HCT116 (cell line): Measurements from ENCODE around the gene ERGIC1. TPM values are rescaled to one million over a fixed set of nuclear protein-coding genes. Genes with fewer than 3 reads are reported as not detected.

Experiments used
- ATAC-seq: fragments of 200-7000 bp; cut with Tn5 transposase; 2 replicates; pipeline ENCODE4 v1.9.1; 2020; ENCODE audit warnings: mild to moderate bottlenecking, moderate library complexity
- BruUV-seq: library from RNA; stranded (reverse); fragments of 400-500 nt; replicated peaks from 2 replicates; lab custom pipeline; 2021; lab: Mats Ljungman, UMichigan
- CTCF ChIA-PET: fragments of 300-600 bp; sonication (Branson Sonifier 250); formaldehyde crosslinking; loops from one replicate; lab custom pipeline; 2021; ENCODE audit warnings: antibody characterized with exemption; lab: Charles Lee
- POLR2A ChIA-PET: fragments of 300-600, 350-600 bp; sonication (Branson Sonifier 250); formaldehyde crosslinking; loops from one replicate; lab custom pipeline; 2021; ENCODE audit warnings: antibody characterized with exemption; lab: Charles Lee
- RAD21 ChIA-PET, 2 experiments: fragments of 300-600 bp; sonication (Branson Sonifier 250); formaldehyde crosslinking; loops; one replicate each; lab custom pipeline; 2023; ENCODE audit warnings: low total read pairs in 2 of 2; ENCODE audit not compliant: uncharacterized antibody in 2 of 2, unreplicated experiment in 2 of 2, low non-redundant PET in 1 of 2; lab: Charles Lee
- DNase-seq: peaks from one replicate; pipeline ENCODE4 v3.0.0-alpha.2; 2010; ENCODE audit warnings: low read depth, low spot score
- H2AFZ ChIP-seq: fragments of 200-600 bp; shearing (Covaris generic), sonication (generic); 2 replicates; pipeline ENCODE4 v1.6.1; 2017; ENCODE audit warnings: low read depth, mixed run types, mixed read lengths, antibody characterized with exemption, low read length; ENCODE audit not compliant: poor library complexity, severe bottlenecking
- H3K27ac ChIP-seq: 2 replicates; pipeline ENCODE4 v1.5.1; 2012; ENCODE audit warnings: low read depth, low read length
- H3K27me3 ChIP-seq: fragments of 200-600 bp; sonication (generic); 2 replicates; pipeline ENCODE4 v1.6.1; 2016; ENCODE audit warnings: mixed run types, low read length, mixed read lengths; ENCODE audit not compliant: insufficient read depth
- H3K36me3 ChIP-seq, 2 experiments: fragments of 200-500 bp in 1 of 2; fragments of 200-600 bp in 1 of 2; sonication (Bioruptor generic) in 1 of 2; sonication (generic) in 1 of 2; 2 replicates each; pipeline versions ENCODE4 v1.5.1 to v1.6.1; 2014 to 2016; ENCODE audit warnings: low read length in 2 of 2, inconsistent platforms in 1 of 2, mixed read lengths in 1 of 2, mixed run types in 1 of 2; ENCODE audit not compliant: insufficient read depth in 2 of 2, control insufficient read depth in 1 of 2
- H3K4me1 ChIP-seq, 2 experiments: fragments of 200-600 bp in 1 of 2; sonication (generic) in 1 of 2; 2 replicates each; pipeline versions ENCODE4 v1.5.1 to v1.6.1; 2012 to 2017; ENCODE audit warnings: low read length in 2 of 2, inconsistent platforms in 1 of 2, mild to moderate bottlenecking in 1 of 2, mixed read lengths in 1 of 2, mixed run types in 1 of 2, moderate library complexity in 1 of 2; ENCODE audit not compliant: insufficient read depth in 2 of 2, control insufficient read depth in 1 of 2
- H3K4me2 ChIP-seq: fragments of 200-600 bp; sonication (generic); 2 replicates; pipeline ENCODE4 v1.6.1; 2017; ENCODE audit warnings: mixed run types, low read length, mixed read lengths
- H3K4me3 ChIP-seq, 2 experiments: fragments of 200-600 bp in 1 of 2; sonication (generic) in 1 of 2; replicated peaks in 1 of 2; 2 replicates each; pipeline ENCODE4 v1.5.1; 2011 to 2016; ENCODE audit warnings: low read length in 2 of 2, control low read depth in 1 of 2, low read depth in 1 of 2, mild to moderate bottlenecking in 1 of 2, mixed read lengths in 1 of 2, mixed run types in 1 of 2
- H3K79me2 ChIP-seq: fragments of 200-600 bp; sonication (generic); 2 replicates; pipeline ENCODE4 v1.6.1; 2017; ENCODE audit warnings: mild to moderate bottlenecking, mixed run types, low read length, moderate library complexity, mixed read lengths; ENCODE audit not compliant: insufficient read depth
- H3K9ac ChIP-seq: fragments of 200-600 bp; sonication (generic); 2 replicates; pipeline ENCODE4 v1.6.1; 2016; ENCODE audit warnings: low read length, mixed read lengths
- H3K9me2 ChIP-seq: fragments of 200-600 bp; sonication (generic), shearing (Covaris generic); 2 replicates; pipeline ENCODE4 v1.6.1; 2017; ENCODE audit warnings: mixed run types, mild to moderate bottlenecking, moderate library complexity; ENCODE audit not compliant: insufficient read depth
- H3K9me3 ChIP-seq, 2 experiments: fragments of 200-500 bp in 1 of 2; fragments of 200-600 bp in 1 of 2; sonication (Bioruptor generic) in 1 of 2; sonication (generic) in 1 of 2; 2 replicates each; pipeline ENCODE4 v1.6.1; 2014 to 2017; ENCODE audit warnings: low read length in 2 of 2, mixed read lengths in 2 of 2, inconsistent platforms in 1 of 2, low read depth in 1 of 2, mild to moderate bottlenecking in 1 of 2, mixed run types in 1 of 2, moderate library complexity in 1 of 2; ENCODE audit not compliant: control insufficient read depth in 1 of 2, insufficient read depth in 1 of 2
- H4K20me1 ChIP-seq: fragments of 200-600 bp; sonication (generic), shearing (Covaris generic); 2 replicates; pipeline ENCODE4 v1.6.1; 2017; ENCODE audit warnings: mixed run types, mild to moderate bottlenecking, moderate library complexity; ENCODE audit not compliant: insufficient read depth
- CEBPB ChIP-seq: IDR thresholded peaks from 2 replicates; pipeline ENCODE4 v1.6.1; 2012; ENCODE audit warnings: low read depth
- ELF1 ChIP-seq: IDR thresholded peaks from 2 replicates; pipeline ENCODE4 v1.6.1; 2012; ENCODE audit warnings: low read depth, borderline replicate concordance
- SP1 ChIP-seq: IDR thresholded peaks from 2 replicates; pipeline ENCODE4 v1.6.1; 2012; ENCODE audit warnings: low read depth
- intact Hi-C: fragments of 100-400 bp; cut with micrococcal nuclease; formaldehyde crosslinking; loops from 2 replicates; pipeline ENCODE4 v1.10.0; 2022
- total RNA-seq: library from RNA; stranded (reverse); gene quantifications from one replicate; pipeline ENCODE4 v1.2.1, GENCODE V29; 2021; ENCODE audit not compliant: unreplicated experiment
- TF ChIP-seq, protein P1 (sequence below): IDR thresholded peaks from 2 replicates; pipeline ENCODE4 v1.6.1; 2012
- TF ChIP-seq, protein P2 (sequence below): IDR thresholded peaks from 2 replicates; pipeline ENCODE4 v1.6.1; 2012
- TF ChIP-seq, protein P3 (sequence below), 3 experiments: fragments of 200-600 bp in 1 of 3; sonication (generic) in 1 of 3; IDR thresholded peaks in 2 of 3; conservative IDR thresholded peaks in 1 of 3; 2 replicates each; pipeline ENCODE4 v1.5.1; 2012 to 2017; ENCODE audit warnings: low read depth in 2 of 3, low read length in 2 of 3, antibody characterized with exemption in 1 of 3, borderline replicate concordance in 1 of 3, control low read depth in 1 of 3, mild to moderate bottlenecking in 1 of 3, mixed read lengths in 1 of 3, mixed run types in 1 of 3, moderate library complexity in 1 of 3; ENCODE audit not compliant: insufficient read depth in 1 of 3

Gene ERGIC1
- total RNA-seq, 1 experiment from 2014 or later = 73.3 TPM

DNA sequence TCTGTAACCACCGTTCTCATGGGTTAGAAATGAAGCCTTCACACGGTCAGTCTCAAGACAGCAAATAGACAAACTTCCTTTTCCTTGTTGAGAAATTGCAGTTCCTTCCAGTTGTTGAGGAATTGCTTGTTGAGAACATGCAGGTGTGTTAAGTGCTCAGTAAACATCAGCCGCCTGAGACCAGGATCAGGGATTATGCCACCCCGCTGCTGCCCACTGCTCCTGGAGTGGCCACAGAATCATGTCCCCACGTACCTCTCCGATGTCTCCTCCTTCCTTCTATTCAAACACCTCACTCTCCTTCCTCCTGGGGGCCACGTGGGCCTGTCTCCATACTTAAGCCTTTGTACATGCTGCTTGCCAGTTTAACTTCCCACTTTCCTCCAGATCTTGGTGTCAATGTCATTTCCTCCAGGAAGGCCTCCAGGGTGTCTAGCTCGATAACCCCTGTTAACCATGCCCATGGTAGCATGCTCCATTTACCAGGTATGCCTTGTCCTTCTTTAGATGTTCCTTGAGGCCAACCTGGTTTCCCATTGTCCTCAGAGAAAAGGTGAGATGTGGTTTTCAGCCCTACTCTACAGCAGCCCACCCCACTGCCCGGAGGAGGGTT, 91.4 kb downstream of the ERGIC1 start:
- H3K27me3 ChIP-seq = no peaks in the 10 kb centered on the region
- H3K79me2 ChIP-seq = no peaks in the 10 kb centered on the region
- ATAC-seq (no peak), DNase-seq (no peak)
- ChIA-PET POLR2A (no interaction called here), CTCF (interaction anchor here (1.1 kb wide), 1 partner anchor 218 kb away, joined by 3 read pairs; no protein-coding TSS in a partner anchor)
- no peak overlapping the region for H3K27ac ChIP-seq
- no peak overlapping the region for H2AFZ ChIP-seq
- no peaks in the 10 kb centered on the region for H3K9me2 ChIP-seq
- no peak overlapping the region for H3K4me2 ChIP-seq
- no peaks in the 10 kb centered on the region for H4K20me1 ChIP-seq
- no peak overlapping the region for H3K4me3 ChIP-seq
- 0 out of 4 replicates have a peak, but pooled peaks cover 0 to 2% of the 10 kb centered on the region in 2 experiments for H3K36me3 ChIP-seq
- no peak overlapping the region for H3K9ac ChIP-seq
- TF ChIP-seq CEBPB (no peak), ELF1 (no peak), SP1 (no peak)
- TF ChIP-seq, protein P1, sequence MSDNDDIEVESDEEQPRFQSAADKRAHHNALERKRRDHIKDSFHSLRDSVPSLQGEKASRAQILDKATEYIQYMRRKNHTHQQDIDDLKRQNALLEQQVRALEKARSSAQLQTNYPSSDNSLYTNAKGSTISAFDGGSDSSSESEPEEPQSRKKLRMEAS = no peak
- TF ChIP-seq, protein P2, sequence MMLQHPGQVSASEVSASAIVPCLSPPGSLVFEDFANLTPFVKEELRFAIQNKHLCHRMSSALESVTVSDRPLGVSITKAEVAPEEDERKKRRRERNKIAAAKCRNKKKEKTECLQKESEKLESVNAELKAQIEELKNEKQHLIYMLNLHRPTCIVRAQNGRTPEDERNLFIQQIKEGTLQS = no peak
- TF ChIP-seq, all 23 proteins: peak for 0
- intact Hi-C loops = no loop called here
- BruUV-seq = no TSS peak
- no peaks in the 10 kb centered on the region for H3K9me3 ChIP-seq
- H3K4me1 ChIP-seq = no peaks in the 10 kb centered on the region
- RAD21 ChIA-PET = no interaction called here

DNA sequence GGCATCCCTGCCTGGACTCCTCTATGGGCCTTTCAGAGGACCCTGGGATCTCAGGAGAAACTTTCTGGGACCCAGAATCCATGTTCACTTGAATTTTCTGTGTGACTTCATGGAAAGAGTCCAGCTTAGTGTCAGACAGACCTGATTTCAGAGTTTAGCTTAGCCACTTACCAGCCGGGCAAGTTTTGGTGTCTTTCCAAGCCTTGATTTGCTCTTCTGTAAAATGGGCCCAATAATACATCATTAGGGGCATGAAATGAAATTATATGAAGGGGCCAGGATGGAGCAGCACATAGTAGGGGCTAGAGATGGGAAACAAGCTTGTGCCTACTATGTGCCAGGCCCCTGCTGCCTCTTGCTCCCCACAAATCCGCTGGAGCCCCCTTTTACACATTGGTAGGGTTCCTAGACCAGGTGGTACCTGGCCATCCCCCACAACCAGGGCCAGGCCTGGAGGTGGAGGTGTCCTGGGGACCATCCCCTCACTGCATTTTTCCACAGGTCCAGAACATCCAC, 92.0 kb downstream of the ERGIC1 start:
- H3K27ac ChIP-seq = no peak overlapping the region
- no peaks in the 10 kb centered on the region for H3K9me2 ChIP-seq
- H3K4me2 ChIP-seq = no peak overlapping the region
- no peak overlapping the region for H2AFZ ChIP-seq
- no peaks in the 10 kb centered on the region for H4K20me1 ChIP-seq
- no peaks in the 10 kb centered on the region for H3K27me3 ChIP-seq
- ChIA-PET CTCF (interaction anchor here (1.3 to 1.7 kb wide), 2 partner anchors 13 to 211 kb away, joined by 7 read pairs; no protein-coding TSS in a partner anchor), POLR2A (no interaction called here), RAD21 (no interaction called here)
- no peaks in the 10 kb centered on the region for H3K9me3 ChIP-seq
- TF ChIP-seq, protein P2 = no peak
- TF ChIP-seq, protein P3, sequence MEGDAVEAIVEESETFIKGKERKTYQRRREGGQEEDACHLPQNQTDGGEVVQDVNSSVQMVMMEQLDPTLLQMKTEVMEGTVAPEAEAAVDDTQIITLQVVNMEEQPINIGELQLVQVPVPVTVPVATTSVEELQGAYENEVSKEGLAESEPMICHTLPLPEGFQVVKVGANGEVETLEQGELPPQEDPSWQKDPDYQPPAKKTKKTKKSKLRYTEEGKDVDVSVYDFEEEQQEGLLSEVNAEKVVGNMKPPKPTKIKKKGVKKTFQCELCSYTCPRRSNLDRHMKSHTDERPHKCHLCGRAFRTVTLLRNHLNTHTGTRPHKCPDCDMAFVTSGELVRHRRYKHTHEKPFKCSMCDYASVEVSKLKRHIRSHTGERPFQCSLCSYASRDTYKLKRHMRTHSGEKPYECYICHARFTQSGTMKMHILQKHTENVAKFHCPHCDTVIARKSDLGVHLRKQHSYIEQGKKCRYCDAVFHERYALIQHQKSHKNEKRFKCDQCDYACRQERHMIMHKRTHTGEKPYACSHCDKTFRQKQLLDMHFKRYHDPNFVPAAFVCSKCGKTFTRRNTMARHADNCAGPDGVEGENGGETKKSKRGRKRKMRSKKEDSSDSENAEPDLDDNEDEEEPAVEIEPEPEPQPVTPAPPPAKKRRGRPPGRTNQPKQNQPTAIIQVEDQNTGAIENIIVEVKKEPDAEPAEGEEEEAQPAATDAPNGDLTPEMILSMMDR (IDR thresholded peaks at IDR 0.05 in 2 of 3, conservative IDR thresholded peaks at IDR 0.05 in 1 of 3; ENCODE audit: borderline replicate concordance in 1 of 3, insufficient read depth in 1 of 3, low read depth in 2 of 3, low read length in 2 of 3) = no peak
- no peak overlapping the region for H3K9ac ChIP-seq
- H3K79me2 ChIP-seq = no peaks in the 10 kb centered on the region
- DNase-seq (no peak), ATAC-seq (no peak)
- BruUV-seq = no TSS peak
- intact Hi-C loops = no loop called here
- no peaks in the 10 kb centered on the region for H3K4me1 ChIP-seq
- no peak overlapping the region for H3K4me3 ChIP-seq
- 0 out of 4 replicates have a peak, but pooled peaks cover 0 to 2% of the 10 kb centered on the region in 2 experiments for H3K36me3 ChIP-seq
